GM19395 (cell line): ENCODE measurements around the gene SLC39A12.

Source experiments
- ATAC-seq: cut with Tn5 transposase; IDR thresholded peaks from one replicate; pipeline ENCODE4 v1.9.1; 2021; ENCODE audit warnings: mild to moderate bottlenecking, moderate library complexity; ENCODE audit not compliant: unreplicated experiment

The SLC39A12 gene

DNA sequence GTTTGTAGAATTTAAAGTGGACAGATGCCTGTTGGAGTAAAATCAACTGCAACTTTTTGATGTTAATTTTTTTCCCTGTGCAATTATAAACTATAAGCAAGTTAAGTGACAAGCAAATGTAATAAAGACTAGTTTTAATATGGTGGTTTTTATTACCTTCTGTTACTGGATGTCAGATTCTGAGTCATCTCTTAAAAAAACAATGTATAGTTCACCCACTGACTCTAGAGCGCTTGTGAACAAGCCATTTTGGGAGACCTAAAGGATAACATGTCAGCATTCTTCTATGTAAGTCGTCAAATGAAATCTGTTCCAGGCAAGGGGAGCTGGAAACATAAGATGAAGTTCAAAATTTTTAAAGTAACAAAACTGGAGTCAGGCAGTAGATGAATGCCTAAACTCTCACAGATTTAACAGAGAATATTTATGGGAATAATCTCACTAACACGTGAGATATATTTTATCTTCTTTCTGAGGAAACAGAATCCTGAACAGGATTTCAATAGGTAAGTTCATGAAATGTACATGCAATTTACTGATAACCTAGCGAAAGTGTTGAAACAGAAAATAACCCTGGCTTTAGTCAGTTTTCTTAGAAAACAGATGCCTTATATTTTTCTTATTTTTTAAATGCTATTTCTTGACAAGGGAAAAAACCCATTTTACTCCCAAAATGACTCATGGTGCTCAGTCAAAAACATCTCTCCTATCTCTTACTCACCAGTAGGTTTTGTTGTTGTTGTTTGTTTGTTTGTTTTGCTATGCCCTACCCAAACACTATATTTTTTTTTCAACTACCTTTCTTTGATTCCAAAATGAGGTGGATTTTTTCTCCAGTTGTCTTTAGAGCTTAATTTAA is 91.7 kb downstream of the SLC39A12 start:
- no peak for ATAC-seq

GRCh38 chr10:18044976-18045720 is 93.4 kb downstream of the SLC39A12 start:
- no peak for ATAC-seq

DNA sequence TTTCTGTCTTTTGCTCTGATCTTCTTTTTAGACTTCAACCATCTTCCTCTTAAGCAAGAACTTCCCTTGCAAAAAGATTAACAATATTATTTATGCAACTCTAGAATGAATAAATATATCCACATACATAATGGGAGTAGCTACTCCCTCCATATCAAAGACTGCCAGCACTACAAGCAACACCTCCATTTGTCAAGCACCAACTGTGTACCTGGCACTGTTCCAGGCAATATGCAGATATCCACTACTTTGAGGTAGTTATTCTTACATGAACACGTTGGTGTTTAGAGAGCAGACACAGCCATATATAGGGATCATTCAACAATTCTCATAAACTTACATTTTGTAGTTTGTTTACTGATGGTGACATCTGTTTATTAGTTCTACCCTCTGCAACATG is 104.9 kb downstream of the SLC39A12 start:
- ATAC-seq, result no peak

GRCh38 chr10:18059826-18060559 is 108.3 kb downstream of the SLC39A12 start:
- no peak for ATAC-seq

GRCh38 chr10:18066947-18067346 is 115.2 kb downstream of the SLC39A12 start:
- no peak for ATAC-seq

- ATAC-seq, result no peak
Measured at GRCh38 chr10:18068401-18068800, 116.7 kb downstream of the SLC39A12 start.

GRCh38 chr10:18071591-18071990 is 119.9 kb downstream of the SLC39A12 start:
- no peak for ATAC-seq

DNA sequence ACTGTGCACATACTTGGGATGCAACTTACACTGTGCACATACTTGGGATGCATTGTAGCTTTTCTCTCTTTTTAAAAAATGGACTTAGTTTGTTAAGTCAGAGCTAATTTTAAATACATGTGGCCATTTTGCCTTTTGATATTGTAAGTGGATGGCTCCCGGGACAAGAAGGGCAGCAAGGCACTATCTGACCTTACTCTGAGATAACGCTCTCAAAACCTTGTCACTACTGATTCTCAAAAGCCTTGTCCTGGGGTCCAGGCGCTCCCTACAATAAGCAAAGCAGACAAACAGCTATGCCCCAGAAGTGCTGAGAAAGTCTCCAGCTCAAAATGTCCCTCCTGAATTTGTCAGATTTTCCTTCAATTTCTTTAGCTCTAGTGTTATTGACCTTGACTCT is 121.6 kb downstream of the SLC39A12 start:
- no peak for ATAC-seq

DNA sequence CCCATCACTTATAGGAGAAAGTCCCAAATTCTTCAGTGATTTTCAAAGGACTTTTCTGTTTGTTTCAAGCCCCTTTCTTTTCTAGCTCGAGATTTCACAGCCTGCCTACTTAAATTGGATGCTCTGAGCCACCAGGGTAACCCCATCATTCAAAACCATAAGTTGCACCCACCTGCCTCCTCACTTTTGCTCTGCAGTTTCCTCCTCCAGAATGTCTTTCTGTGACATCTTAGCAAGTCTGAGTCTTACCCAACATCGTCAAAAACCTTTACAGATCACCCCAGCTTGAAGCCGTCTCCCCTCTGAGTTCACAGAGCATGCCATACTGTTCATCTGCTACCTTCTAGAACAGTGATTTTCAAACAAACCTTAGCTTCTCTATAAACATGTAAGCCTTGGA is 124.2 kb downstream of the SLC39A12 start:
- no peak for ATAC-seq

DNA sequence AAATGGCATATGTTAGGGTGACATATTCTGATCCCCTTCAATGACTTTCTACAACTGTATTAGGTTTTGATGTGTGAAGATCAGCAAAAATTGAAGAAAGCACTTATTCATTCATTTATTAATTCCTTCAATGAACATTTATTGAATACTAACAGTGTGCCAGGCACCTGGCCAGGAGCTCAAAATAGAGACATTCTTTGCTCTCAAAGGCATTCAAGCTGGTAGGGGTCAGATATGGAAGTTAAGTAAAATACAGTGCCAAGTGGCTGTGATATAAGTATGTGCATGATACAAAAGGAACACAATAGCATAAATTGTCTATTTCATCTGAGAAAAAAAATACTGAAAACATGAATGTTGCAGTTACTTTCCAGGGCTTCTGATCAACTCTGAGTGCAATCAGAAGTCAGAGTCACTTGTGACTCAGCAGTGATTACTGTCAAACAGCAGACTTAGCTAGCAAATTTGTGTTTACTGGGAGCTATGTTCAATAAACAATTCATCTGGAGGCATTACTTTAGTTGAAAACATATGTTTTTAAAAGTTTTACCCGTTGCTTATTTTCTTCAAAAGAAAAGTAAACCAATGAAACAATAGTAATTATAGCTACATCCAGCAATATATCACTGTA is 128.1 kb downstream of the SLC39A12 start:
- ATAC-seq, result no peak

GRCh38 chr10:18082381-18082780 is 130.7 kb downstream of the SLC39A12 start:
- no peak for ATAC-seq

DNA sequence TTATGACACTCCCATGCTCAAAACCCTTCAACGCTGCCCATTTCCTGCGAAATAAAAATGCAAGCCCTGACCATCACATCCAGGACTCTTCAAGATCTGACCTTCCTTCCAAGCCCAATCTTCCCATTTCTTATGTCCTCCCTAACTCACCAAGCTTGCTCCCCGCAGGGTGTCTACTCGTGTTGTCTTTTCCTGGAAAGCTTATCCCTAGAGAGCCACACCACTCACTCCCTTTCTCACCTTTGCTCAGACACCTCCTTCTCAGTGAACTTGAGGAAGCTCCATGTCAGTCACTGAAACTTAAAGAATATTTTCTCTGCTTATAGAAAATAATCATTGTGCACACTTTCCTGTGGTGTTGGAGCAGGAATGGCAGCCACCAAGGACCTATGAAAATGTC is 134.1 kb downstream of the SLC39A12 start:
- ATAC-seq, result no peak

DNA sequence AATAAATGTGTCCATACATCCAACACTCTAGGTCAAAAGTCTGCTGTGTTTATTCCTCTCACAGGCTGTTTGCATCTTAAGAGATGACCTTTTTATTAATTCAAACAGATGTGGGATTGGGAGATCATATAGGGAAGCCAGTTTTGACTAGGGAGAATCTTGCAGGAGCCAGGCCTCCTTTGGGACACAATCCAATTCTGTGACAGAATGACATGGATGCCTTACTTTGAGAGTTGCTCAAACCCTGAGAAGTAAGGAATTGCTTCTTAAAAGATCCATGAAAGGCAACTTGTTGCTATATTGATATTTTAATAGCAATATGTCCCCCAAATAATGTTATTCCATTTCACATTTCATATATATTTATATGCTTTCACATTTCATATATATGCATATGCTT is 135.0 kb downstream of the SLC39A12 start:
- no peak for ATAC-seq

GRCh38 chr10:18087355-18087754 is 135.6 kb downstream of the SLC39A12 start:
- ATAC-seq, result no peak
